Anterior cingulate cortex (tissue), 58 donors: ENCODE results near the gene FAM136A.
"Not testable (repeated sequence)": the region's sequence is repeated elsewhere in the genome, so short reads cannot be mapped to it uniquely, and the experiment has no call there.

Experiments used
- DNase-seq, 58 donors: peaks; one replicate each; lab custom pipeline; 2025; lab: John Stamatoyannopoulos, UW

The FAM136A gene

DNA sequence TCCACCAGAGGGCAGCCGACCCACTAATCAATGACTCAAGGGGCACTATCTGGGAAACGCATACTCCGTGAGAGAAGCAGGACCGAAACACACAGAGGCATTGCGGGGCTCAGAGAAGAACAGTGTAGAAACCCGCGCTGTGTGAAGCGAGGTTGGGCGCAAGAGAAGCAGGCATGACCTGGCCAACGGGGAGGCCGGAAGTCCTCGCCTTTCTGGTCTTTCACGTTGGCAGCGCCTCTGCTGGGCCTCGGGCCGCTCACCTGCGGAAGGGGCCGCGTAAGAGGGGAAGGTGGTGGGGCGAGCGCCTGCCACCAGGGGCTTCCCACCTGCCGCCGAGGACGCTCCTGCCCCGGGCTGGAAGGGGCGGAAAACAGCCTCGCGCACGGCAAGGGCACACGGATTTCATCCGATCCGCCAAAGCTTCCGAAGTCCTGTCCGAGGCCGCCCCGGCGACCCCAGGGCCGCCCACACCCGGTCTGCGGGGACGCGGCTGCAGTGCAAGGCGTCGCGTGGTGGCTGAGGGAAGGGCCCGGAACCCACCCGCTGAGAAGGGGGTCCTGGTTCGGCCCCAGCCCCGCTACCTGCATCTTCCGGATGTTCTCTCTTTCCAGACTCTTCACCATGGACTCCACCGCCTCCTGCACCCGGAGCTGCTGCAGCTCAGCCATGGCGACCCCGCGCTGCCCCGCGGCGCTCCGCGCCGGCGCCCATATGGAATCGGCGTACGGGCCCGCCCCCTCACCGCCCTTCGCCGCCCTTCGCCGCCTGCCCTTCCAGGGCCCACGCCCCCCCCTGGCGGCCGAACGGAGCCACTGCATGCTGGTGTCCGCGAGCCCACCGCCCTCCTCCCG, at the start of gene FAM136A:
Gene FAM136A, minus strand, starts transcription at position 724 of the 851 bp plus-strand sequence. Its CDS starts 56 bp downstream, at position 668.
- DNase-seq, result peak in 56 of 58 donors; percentile 3 to 83 (median 63)

DNA sequence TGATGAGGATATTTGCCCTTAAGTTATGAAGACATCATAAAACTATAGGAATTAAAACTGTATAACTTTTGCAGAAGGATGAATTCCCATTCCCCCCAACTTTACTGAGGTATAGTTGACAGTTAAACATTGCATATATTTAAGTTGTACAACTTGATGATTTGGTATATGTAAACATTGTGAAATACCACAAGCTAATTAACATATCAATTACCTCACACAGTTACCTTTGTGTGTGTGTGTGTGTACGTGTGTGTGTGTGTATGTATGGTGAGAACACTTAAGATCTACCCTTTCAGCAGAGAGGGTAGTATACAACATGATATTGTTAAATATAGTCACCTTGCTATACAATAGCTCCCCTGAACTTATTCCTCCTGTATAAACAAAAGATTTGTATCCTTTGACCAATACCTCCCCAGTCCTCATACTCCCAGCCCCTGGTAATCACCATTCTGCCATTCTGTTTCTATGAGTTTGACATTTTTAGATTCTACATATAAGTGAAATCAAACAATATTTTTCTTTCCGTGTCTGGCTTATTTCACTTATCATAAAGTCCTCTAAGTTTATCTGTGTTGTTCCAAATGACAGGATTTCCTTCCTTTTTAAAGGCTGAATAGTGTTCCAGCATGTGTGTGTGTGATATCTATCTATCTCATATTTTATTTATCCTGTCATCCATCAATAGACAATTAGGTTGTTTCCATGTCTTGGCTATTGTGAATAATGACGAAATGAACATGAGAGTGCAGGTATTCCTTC, 48.2 kb upstream of the FAM136A start:
- DNase-seq, result no peak

DNA sequence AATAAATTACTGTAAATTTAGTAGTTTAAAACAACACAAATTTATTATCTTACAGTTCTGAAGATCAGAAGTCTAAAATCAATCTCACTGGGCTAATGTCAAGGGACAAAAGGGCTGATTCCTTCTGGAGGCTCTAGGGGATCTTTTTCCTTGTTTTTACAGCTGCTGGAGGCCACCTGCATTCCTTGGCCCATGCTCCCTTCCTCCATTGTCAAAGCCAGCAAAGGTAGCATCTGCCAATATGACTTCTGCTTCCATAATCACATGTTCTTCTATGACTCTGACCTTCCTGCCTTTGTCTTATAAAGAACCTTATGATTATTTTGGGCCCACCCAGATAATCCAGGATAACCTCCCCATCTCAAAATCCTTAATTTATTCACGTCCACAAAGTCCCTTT, 46.0 kb upstream of the FAM136A start:
- DNase-seq, result no peak

DNA sequence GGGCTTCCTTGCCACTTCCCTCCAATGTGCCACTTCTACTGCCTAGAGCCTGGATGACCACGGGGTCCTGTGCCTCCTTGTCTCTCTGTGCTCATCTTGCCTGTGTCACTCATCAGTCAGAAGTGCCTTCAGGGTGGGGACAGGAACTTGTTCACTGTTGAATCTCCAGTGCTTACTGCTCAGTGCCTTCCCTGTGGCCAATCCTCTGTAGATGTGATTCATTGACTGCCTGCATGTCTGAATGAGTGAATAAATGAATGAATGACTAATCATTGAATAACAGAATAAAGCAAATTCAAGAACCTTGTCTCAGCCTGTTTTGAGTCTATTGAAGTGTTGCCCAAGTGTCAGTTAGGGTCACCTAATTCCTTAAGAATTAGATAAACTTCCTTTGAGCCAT, 42.3 kb upstream of the FAM136A start:
- DNase-seq, result no peak

DNA sequence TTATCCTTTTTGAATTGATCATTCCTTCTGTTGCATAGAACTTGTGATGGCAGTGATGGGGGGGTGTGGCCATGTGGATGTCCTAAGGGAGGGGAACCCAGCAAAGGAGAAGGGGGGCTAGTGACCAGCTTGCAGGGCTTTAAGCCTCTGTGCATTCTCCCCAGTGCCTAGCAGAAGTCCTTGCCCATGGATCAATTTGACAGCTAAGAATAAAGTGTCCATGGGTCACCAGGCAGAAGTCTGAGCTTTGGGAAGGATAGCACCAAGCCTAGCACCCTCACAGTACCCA, 39.6 kb upstream of the FAM136A start:
- DNase-seq, result no peak

DNA sequence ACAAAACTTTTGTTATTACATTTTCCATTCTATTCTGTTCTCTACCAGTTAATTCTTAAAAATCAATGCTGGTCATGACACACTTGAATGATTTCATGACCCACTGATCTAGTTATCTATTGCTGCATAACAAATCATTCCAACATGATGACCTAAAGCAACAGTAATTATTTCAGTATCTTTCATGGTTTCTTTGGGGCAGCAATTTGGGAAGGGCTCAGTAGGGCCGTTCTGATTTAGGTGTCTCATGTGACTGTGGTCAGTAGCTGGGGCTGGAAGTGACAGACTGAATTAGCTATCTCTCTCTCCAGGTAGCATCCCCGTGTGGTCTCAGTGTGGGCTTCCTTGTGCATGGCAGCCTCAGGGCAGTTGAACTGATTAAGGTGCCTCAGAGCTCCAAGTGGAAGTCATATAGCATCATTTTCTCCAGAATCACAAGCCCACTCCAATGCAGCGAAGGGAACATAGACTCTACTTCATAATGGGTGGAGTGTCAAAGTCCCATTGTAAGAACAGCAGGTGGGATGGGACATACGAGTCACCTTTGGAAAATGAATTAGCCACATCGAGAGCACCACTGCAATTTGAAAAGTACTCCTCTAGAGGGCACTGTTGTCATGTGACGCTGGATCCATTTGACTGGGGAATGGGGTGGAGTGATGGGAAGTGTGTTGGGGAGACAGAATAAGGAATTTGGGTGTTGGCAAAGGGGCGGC, 39.1 kb upstream of the FAM136A start:
- peak in 23 of 58 donors; percentile 1 to 29 (median 7) for DNase-seq

DNA sequence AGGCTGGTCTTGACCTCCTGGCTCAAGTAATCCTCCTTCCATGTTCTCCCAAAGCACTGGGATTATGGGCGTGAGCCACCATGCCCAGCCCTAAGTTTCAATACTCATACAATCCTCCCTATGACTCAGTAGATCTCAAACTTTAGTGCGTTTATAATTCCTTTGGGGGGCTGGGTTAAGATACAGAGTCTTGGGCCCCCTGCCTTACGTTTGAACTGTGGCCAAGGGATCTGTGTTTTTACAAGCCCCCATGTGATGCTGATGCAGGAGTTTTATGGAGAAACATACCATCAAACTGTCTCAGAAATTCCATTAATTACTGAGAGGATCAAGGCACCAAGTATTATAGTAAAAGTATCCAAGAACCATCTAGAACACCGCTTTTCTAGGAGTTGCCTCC, 38.2 kb upstream of the FAM136A start:
- DNase-seq, result no peak

DNA sequence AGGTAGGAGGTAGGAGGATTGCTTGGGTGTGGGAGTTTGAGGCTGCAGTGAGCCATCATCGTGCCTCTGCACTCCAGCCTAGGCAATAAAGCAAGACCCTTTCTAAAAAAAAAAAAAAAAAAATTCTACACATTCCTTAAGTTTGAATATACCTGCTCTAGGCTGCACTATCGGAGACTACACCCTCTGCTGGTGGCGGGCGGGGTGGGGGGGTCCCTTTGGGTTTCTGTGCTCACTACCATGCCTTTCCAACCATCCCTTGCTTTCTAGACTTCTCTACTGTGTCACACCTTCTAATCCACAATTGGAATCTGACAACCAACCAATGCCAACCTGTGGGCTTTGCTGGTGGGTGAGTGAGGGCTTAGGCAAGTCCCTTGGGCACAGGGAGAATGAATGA, 34.7 kb upstream of the FAM136A start:
- DNase-seq, result no peak

DNA sequence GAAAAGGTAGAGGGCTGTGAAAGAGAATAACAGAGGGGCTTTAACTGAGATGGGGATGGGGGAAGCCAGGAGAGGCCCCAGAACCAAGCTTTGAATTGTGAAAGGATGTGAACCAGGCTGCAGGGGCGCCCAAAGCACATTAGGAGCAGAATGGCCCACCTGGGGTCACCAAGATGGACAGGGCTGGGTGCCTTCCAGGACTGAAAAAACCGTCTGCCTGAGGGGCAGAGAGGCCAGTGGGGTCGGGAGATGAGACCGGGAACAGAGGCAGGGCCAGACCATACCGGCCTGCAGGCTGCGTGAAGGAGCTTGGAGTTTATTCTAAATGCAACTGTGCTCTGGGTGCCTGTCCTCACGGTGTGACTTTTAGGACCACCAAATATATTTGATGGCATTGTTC, 29.1 kb upstream of the FAM136A start:
- no peak for DNase-seq

DNA sequence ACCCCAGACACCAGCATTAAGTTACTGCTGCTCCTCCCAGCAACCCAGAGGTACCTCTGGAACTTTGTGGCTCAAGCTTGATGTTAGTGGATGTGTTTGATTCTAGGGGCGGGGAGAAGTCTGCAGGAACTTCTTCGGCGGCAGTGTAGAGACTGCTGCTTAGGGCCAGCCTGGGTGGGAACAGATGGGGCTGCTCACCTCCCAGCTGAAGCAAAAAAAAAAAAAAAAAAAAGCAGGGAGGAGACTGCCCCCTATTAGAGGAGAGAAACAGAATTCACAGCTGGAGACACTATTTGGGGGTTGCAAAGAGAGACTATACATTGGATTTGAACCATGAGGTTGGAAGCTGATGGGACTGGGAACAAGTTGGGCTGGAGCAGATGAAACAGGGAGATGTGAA, 28.6 kb upstream of the FAM136A start:
- no peak for DNase-seq

DNA sequence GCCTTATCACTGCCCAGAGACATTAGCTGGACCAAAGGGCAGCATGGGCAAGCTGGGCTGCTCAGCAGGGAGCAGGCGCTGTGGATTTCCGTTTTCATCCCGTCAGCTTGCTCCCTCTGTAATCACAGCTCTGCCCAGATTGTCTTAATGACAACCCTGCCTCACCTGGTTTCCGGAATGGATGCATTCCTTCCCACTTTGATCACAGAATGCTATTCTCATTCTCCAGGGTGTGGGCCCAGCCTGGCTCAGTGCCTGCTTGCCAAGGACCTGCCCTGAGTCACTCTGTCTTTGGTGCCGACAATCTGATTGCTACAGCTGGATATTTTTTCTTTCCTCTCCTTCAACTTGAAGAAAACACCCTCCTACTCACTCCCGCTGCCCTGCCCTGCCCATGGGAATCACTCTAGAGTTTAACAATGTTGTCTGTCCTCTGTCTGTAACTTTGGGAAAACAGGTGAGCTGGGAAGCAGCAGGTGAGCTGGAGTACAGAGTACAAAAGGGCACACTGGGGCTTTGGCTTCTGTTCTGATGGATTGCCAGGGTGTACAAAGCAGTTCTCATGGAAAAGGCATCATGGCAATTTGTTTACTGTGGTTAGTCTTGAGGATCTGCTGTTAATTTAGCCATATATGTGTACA, 27.2 kb upstream of the FAM136A start:
- DNase-seq, result no peak

DNA sequence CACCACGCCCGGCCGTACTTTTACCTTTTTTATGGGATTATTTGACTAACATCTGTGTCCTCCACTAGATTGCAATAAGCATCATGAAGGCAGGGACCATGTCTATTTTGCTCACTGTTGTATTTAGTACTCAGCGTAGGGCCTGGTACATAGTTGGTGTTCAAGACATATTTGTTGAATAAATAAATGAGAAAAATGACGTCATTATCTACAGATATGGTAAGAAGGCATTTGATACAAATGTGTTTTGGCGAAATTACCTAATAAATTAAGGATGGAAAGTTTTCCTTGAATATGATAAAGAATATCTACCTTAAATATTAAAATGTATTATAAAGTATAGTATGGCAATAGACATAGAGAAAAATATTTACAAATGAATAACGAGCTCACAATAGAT, 24.0 kb upstream of the FAM136A start:
- no peak for DNase-seq

DNA sequence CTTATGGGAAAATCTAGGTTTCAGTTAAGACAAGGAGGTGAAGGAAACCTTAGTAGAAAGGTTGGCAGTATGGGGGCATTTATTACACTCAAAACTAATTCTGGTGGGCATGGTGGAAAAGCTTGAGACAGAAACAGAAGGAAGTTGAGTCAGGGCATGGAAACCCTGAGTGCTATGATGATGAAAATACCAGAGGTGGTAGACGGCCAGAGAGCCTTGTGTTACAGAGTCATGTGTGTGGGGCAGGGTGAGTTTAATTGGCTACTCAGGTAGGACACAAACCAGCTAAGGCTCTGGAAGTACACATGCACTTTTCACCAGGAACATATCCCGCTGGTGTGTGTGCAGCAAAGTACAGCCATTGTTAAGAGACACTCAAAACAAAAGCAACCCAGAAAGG, 20.7 kb upstream of the FAM136A start:
- no peak for DNase-seq

DNA sequence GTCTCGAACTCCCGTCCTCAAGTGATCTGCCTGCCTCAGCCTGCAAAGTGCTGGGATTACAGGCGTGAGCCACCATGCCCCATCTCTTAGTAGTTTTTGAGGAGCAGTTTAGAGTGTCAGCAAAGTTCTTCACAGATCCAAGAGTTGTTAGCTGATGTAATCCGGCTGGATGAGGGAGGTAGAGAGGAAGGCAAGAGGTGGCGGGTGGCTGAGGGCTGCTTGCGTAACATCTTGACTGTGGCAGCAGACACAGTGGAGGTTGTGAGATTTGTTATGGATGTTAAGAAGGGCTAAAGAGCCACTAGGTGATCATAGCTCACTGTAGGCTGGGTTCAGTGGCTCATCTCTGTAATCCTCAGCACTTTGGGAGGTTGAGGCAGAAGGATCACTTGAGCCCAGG, 19.5 kb upstream of the FAM136A start:
- DNase-seq, result no peak

DNA sequence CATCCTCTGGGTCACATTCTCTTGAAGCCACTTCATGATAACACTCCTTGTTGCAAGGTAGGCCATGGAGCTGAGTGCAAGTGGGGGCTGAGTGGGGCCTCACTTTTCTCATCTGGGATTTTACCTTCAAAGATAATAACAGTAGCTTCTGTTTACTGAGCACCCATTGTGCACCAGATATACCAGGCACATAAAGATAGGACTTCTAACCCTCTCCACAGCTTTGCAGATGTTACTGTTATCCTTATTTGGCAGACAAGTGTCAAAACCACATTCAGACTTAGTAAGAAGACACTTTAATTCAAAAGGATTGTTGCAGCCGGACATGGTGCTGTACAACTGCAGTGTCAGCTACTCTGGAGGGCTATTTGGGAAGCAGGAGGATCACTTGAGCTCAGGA, 12.8 kb upstream of the FAM136A start:
- no peak for DNase-seq

DNA sequence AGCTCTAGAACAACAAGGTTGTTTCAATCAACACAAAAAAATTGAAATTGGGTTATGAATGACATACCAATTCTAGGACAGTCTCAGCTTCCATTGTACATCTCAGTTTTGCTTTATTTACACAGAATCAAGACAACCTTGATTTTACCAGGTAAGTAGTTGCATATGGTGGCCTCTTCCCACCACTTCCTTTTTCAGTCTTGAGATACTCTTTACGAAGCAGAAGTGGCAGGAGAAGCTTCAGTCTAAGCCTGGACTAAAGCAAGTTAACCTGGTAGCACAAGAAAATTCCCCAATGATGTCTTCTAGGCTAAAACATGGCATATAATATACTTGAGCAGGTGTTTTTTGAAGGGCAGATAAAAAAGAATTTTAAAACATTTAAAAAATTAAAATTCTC, 10.7 kb upstream of the FAM136A start:
- DNase-seq, result no peak

DNA sequence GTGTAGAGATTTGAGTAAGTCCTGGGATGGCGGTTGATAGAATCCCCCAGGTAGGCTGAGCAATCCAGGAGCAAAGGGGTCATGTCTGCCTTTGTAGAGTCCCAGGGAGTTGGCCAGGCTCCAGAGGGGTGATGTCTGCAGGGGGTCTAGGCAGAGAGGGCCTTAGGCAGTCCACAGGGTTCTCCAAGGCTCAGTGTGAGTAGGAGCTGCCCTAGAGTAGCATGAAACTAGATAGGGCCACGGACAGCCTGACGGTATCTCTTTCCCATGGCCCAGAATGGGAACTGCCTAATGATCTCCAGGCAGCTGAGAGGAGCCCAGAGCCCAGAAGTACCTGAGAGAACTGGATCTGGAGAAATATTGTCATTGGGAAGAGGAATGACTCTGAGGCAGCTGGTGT, 9.0 kb upstream of the FAM136A start:
- no peak for DNase-seq

DNA sequence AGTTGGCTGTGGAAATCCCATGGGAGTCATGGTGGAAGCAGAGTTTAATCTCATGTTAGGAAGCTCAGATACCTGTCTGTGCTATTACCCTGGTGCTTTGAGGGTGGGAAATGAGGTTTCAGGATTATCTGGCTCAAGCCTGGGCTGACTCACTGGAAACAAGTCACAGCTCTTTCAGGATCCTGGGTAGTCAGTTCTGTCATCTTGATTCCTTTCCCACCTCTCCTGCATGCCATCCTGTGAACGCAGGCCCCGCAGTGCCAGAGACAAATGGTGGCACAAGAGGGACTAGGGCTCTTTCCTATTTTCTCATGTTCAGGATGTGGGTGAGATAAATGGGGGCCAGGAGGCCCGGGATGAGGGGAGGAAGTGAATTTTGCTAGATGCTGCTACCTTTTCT, 3.7 kb upstream of the FAM136A start:
- DNase-seq, result no peak

DNA sequence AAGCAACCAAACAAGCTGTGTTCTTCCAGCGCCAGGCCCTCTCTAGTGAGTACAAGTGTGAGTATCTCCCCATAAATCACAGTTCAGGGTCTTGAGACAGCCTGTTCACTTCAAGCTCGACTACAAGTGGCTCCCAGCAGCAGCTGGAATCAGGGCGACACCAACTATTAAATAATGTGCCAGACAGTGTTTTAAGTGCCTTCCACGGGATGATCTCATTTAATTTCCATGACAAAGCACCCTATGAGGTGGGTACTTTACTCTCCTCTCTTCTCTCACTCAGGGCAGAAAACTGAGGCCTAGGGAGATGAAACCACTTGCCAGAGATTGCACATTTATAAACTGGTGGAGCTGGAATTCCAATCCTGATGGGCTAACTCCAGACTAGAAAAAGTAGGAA, 2.6 kb upstream of the FAM136A start:
- no peak for DNase-seq

DNA sequence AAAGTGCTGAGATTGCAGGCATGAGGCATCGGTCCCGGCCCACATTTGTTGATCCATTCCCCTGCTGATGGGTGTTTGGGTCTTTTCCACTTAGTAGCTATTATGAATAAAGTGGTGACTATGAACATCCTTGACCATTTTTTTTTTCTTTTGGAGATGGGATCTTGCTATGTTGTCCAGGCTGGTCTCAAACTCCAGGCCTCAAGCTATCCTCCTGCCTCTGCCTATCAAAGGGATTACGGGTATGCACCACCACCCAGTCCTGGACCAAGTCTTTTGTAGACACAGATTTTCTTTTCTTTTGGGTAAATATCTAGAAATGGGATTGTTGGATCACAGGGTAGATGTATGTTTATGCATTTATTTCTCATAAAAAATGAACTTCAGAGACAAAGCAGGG, 1.3 kb upstream of the FAM136A start:
- no peak for DNase-seq

DNA sequence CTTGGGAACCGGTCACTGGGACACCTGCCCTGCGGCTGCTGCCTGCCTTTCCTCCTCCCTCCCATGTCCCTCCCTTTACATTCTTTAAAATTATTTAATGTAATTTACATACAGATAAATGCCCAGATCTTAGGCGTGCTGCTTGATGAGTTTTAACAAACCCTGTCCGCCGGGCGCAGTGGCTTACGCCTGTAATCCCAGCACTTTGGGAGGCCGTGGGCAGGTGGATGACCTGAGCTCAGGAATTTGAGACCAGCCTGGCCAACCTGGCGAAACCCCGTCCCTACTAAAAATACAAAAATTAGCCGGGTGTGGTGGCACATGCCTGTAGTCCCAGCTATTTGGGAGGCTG, 304 bp upstream of the FAM136A start:
- not testable (repeated sequence) for DNase-seq
